Sciatic nerve (tissue), 2 donors: ENCODE measurements around the gene PRELID1. TPM values are rescaled to one million over a fixed set of nuclear protein-coding genes. Genes with fewer than 3 reads are reported as not detected.
"Not testable (repeated sequence)": the region's sequence is repeated elsewhere in the genome, so short reads cannot be mapped to it uniquely, and the experiment has no call there.

Source experiments
- ATAC-seq: fragments of 200-7000 bp; cut with Tn5 transposase; one replicate; pipeline ENCODE4 v1.9.1; 2020; ENCODE audit warnings: mild to moderate bottlenecking, moderate library complexity
- DNase-seq: peaks from one replicate; pipeline ENCODE4 v3.0.0-alpha.2; 2020; ENCODE audit warnings: low spot score
- intact Hi-C: fragments of 100-400 bp; cut with DNase I; formaldehyde crosslinking; loops from one replicate; pipeline ENCODE4 v1.14.2; 2022
- total RNA-seq: library from RNA; stranded (reverse); fragmentation: NEBNext Ultra II Directional; extraction: Animal tissue kit (Norgen Biotek cat#: 25700); gene quantifications from one replicate; pipeline ENCODE4 v1.2.1, GENCODE V29; 2021
- donor health status: DM: no; HTN: no; CAD: no.
- donor health status: DM: no; HTN: no; CAD: no.

Gene PRELID1, protein sequence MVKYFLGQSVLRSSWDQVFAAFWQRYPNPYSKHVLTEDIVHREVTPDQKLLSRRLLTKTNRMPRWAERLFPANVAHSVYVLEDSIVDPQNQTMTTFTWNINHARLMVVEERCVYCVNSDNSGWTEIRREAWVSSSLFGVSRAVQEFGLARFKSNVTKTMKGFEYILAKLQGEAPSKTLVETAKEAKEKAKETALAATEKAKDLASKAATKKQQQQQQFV
- 50.1 TPM for total RNA-seq

DNA sequence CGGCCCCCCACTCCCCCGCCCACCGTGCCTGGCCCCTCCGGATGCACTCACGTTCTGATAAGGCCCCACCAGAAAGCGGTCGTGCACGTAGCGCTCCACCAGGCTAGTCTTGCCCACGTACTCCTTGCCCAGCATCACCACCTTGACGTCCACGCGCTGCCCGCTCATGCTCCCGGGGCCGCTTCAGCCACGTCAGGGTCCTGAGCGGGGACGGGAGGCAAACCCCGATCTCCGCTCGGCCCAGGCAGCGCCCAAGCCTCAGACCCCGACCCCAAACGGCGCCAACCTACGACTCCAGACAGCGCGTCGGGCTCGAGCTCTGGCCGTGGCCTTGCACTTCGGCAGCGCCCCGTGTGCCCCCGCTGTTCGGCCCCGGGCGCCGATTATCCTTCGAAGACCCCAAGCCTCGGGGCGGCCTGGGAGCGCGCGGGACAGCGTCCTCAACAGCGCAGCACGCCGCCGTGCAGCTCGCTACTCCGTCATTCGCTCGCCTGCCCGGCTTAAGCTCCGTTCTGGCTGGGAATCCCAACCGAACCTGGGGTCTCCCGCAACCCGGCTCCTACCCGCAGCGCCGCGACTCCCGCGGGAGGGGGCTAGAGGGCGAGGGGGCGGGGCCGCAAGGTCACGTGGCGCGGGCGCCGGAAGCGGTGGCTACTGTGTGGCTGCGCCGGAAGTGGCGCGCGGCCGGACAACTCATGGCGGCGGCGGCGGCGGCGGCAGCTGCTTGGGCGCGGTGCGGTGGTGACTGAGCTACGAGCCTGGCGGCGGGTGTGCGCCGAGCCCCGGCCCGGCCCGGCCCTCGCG, at the start of gene PRELID1, which contains the start of gene RAB24:
Gene PRELID1, plus strand, starts transcription at position 679 of the 804 bp plus-strand sequence. CDS start 187 bp downstream, outside the sequence.
Gene RAB24, minus strand, starts transcription at position 599 of the 804 bp plus-strand sequence. Its CDS starts 431 bp downstream, at position 168.
- DNase-seq (peak; percentile 94), ATAC-seq (peak; percentile 89)
- intact Hi-C loops, result loop anchor here (5.0 kb wide), 1 partner anchor 176 kb away; no protein-coding TSS in a partner anchor

DNA sequence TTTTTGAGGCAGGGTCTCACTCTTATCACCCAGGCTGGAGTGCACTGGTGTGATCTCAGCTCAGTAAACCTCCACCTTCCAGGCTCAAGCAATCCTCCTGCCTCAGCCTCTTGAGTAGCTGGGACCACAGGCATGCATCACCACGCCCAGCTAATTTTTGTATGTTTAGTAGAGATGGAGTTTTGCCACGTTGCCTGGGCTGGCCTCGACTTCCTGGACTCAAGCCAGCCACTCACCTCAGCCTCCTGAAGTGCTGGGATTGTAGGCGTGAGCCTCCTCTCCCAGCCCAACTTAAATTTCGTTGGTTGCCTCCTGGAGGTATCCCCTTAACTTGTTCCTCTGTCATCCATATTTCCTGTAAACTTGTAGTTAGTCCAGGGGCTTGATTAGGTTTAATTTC, 47.3 kb upstream of the PRELID1 start:
- intact Hi-C loops, result no loop called here
- ATAC-seq (no peak), DNase-seq (no peak)

DNA sequence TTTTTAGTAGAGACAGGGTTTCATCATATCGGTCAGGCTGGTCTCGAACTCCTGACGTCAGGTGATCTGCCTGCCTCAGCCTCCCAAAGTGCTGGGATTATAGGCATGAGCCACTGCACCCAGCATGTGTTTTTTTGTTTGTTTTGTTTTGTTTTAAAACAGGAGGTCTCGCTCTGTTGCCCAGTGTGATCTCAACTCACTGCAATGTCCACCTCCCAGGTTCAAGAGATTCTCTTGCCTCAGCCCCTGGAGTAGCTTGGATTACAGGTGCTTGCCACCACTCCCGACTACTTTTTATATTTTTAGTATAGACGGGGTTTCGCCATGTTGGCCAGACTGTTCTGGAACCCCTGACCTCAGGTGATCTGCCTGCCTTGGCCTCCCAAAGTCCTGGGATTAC, 44.9 kb upstream of the PRELID1 start:
- intact Hi-C loops, DNase-seq, ATAC-seq: not testable (repeated sequence)

DNA sequence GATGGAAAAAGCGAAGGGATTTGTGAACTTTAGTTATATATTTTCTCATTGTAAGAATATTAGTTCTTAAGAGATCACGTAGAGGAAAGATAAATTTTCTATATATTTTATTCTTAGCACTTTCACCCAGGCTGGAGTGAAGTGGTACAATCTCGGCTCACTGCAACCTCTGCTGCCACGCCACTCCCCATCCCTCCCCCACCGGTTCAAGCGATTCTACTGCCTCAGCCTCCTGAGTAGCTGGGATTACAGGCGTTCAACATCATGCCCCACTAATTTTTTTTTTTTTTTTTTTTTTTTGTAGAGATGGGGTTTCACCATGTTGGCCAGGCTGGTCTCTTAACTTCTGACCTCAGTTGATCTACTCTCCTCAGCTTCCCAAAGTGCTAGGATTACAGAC, 42.6 kb upstream of the PRELID1 start:
- intact Hi-C loops, result no loop called here
- DNase-seq (no peak), ATAC-seq (no peak)

DNA sequence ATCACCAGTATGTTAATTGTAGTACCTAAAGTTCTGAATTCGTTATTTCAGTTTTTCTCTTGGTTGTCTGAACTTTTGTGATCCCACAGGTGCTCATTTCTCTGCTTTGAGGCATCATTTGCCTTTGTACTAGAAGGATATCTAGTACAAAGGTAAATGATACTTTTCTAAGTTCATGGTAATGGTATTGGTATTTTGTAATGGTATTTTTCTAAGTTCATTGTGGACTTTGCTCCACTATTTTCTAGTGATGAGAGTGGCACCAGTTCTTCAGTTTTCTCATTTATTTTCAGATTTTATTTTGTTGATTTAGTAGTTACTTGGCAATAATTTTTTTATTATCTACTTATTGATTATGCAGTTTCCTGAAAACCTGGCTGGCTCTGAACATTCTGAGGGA, 42.1 kb upstream of the PRELID1 start:
- no peak for ATAC-seq
- intact Hi-C loops, result no loop called here

DNA sequence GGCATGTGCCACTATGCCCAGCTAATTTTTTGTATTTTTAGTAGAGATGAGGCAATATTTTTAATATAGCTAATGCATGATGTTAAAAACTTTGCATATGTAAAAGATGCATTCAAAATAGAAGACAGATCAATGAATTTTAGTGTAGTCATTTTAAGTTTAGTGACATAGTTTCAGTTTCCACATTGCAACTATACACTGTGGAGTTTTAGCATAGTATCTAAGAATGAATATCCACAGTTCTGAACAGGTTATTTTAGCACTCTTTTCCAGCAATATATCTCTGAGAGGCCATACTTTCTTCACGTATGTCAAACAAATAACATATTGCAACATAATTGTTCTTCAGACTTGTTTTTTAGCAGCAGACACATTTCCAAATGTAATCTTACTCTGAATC, 39.4 kb upstream of the PRELID1 start:
- ATAC-seq (no peak), DNase-seq (no peak)
- intact Hi-C loops, result no loop called here

More for the DNA sequence above, 42.1 kb upstream of the PRELID1 start:
- no peak for DNase-seq

DNA sequence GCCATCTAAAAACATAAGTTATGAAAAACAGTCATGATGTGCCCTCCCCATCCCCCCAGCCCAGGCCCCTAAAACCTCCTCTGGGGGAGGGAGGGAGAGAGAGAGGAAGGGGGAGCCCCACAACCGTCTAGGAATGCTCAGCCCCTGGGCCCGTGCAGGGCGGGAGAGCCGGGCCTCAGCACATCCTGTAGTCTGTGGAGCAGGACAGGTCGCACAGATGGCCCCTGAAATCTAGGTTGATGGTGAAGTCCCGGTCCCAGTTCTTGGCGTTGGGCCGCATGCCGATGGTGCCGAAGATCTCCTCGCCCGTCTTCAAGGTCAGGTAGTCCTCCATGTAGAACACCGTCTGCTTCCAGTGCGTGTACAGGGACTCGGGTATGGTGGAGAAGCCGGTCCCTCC, 38.2 kb upstream of the PRELID1 start:
- ATAC-seq (peak; percentile 46), DNase-seq (no peak)
- intact Hi-C loops, result no loop called here

DNA sequence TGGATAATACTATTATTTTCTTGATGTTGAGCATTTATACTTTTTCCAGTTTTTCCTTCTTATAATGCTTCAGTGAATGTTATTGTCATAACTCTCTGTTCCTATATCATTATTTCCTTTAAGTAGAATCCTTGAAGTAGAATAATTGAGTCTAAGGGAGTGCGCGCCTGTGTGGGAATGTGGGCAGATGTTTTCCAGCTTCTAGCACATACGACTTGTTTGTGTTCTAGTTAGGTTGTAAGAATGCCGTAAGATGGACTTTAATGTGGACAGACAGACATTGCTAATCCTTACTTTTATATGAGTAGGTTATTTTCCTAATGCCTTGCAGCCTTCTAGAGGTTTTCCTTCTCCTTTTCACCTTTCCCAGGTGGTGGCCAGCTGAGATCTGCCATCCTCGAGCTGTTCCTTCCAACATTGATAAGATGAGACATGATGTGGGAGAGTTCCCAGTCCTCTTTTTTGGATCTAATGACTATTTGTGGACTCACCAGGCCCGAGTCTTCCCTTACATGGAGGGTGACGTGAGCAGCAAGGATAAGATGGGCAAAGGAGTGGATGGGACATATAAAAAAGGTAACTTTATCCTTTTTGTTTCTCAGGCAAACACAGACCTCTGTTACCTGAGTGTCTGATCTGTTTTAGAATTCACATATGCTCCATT, 34.2 kb upstream of the PRELID1 start:
- intact Hi-C loops, result no loop called here
- DNase-seq (no peak), ATAC-seq (no peak)

DNA sequence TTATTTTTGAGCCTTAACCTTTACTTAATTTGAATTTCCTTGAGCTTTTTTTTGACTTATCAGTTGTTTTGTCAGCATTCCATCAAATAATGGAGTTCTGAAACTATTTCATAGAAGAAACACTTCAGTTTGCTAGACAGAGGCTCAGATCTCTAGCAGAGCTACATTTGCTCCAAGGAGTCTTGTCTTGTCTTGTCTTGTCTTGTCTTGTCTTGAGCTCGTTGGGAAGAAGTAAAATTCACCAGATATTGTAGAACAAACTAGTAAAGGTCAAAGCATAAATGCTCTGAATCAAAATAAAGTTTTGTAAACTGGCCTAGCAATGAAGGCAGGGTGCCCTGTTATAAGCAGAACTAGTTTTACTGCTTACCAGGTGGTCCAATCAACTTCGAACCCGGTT, 33.6 kb upstream of the PRELID1 start:
- ATAC-seq (no peak), DNase-seq (no peak)
- intact Hi-C loops, result no loop called here

DNA sequence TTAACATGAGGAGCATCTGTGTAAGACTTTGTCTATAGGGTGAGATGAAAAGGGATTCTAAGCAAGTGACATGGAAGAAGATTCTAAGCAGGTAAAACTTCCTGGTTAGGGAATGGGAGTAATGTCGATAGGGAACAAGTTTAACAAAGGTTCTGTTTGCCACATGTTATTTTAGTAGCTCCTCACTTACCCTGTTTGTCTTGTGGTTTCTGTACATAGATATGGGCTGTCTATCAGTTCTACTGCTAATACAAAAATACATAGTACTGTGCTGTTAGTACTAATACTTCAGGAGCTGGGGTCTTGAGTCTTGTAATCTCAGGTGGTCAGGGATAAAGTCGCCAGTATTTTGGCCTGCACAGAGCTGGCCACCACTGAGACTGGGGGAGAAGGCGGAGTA, 32.9 kb upstream of the PRELID1 start:
- no peak for DNase-seq
- no peak for ATAC-seq
- intact Hi-C loops, result no loop called here

DNA sequence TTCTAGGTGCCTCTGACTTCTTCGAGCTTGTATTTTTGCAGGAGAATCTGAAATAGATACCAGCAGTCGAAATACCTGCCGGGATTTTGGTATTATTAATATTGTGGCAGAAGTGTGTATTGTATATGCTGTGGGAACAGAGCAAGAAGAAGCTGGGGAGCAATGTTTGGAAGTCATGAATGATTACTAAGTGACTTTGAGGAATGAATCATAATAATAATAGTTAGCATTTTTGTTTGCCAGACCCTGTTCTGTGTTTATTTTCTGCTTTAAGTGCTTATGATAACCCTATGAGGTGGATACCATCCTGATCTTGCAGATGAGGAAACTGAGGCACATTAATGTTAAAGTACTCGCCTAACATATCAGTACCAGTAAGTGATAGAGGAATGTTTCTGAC, 32.5 kb upstream of the PRELID1 start:
- ATAC-seq (no peak), DNase-seq (no peak)
- intact Hi-C loops, result no loop called here

DNA sequence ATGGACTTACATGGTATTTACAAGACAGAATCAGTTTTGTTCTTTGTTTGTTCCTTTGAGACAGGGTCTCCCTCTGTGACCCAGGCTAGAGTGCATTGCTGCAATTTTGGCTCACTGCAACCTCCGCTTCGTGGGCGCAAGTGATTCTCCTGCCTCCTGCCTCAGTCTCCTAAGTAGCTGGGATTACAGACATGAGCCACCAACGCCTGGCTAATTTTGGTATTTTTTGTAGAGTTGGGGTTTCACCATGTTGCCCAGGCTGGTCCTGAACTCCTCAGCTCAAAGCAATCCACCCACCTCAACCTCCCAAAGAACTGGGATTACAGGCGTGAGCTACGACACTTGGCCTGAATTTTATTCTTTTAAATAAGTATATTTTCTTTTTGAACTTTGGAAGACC, 27.7 kb upstream of the PRELID1 start:
- ATAC-seq (no peak), DNase-seq (no peak)
- intact Hi-C loops, result no loop called here

DNA sequence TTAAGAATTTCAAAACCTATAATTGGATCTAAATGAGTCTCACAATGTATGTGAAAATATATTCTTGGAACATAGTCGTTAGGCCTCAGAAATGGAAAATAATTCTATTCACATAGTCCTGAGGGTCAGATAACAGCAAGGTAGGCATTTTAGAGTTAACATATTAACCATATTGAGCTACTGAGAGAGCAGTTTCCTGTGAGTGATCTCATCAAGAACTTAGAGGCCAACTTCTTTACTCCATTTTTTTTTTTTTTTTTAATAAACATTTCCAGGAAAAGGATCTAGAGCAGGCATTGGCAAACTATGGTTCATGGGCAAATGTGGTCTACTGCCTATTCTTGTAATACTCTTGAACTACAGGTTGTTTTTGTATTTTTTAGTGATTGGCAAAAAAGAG, 26.7 kb upstream of the PRELID1 start:
- no peak for ATAC-seq
- no peak for DNase-seq
- intact Hi-C loops, result no loop called here

DNA sequence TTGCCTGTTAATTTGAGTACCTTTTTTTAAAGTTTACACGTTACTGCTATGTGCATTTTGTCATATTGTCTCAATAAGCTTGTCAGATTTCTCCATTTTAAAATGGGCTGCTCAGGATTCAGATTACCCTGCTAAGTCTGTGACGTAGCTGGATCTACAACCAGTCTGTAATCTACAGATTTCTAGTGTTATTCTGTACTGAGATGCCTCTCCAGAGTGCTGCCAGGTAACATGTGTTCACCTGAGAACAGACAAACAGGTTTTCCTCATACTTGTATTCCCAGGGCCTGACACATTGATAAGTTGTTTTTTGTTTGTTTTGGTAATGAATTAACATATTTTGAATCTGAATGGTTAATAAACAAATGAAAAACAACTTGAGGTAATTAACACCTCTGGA, 15.4 kb upstream of the PRELID1 start:
- DNase-seq, result no peak
- ATAC-seq, result no peak
- intact Hi-C loops, result no loop called here

DNA sequence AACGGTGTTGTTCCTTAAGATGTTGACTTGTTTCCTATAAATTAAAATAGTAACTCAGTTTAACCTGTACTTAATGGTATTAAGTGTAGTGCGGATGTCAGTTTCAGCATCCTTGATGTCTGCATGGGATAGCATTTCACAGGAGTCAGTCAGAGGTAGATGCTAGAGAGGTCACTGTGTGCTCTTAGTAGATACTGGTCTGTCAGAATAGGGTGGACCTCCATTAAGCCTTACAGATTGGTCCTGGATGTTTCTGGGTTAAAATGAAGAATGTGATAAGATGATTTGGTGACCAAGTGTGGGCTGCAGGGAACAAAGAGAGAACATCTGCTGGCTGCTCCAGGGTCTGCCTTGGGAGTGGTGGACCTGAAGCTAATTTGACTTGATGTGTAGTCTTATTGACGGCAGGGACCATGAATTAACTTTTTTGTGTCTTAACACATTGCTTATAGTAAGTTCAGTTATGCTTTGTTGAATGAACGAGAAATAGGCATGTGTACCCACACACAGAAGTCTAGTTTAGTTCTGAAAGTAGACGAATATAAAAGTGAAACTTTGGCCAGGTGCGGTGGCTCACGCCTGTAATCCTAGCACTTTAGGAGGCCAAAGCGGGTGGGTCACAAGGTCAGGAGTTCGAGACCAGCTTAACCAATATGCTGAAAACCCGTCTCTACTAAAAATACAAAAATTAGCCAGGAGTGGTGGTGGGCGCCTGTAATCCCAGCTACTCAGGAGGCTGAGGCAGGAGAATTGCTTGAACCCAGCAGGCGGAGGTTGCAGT, 12.6 kb upstream of the PRELID1 start:
- intact Hi-C loops, result no loop called here
- DNase-seq, result no peak

DNA sequence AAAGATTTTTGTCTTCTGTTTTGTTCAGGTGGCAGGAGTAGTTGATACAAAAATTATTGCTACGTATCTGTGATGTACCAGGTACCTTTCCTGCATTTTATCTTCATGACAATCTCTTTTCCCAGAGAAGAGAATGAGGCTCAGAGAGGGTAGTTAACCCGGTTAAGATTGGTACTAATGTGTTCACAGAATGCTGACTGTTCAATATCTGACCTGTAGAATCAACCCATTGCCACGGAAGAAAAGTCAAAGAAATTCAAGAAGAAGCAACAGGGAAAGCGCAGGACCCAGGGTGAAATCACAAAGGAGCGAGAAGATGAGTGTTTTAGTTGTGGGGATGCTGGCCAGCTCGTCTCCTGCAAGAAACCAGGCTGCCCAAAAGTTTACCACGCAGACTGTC, 11.9 kb upstream of the PRELID1 start:
- DNase-seq (no peak), ATAC-seq (no peak)
- intact Hi-C loops, result no loop called here

More for the DNA sequence above, 12.6 kb upstream of the PRELID1 start:
- ATAC-seq, result no peak

DNA sequence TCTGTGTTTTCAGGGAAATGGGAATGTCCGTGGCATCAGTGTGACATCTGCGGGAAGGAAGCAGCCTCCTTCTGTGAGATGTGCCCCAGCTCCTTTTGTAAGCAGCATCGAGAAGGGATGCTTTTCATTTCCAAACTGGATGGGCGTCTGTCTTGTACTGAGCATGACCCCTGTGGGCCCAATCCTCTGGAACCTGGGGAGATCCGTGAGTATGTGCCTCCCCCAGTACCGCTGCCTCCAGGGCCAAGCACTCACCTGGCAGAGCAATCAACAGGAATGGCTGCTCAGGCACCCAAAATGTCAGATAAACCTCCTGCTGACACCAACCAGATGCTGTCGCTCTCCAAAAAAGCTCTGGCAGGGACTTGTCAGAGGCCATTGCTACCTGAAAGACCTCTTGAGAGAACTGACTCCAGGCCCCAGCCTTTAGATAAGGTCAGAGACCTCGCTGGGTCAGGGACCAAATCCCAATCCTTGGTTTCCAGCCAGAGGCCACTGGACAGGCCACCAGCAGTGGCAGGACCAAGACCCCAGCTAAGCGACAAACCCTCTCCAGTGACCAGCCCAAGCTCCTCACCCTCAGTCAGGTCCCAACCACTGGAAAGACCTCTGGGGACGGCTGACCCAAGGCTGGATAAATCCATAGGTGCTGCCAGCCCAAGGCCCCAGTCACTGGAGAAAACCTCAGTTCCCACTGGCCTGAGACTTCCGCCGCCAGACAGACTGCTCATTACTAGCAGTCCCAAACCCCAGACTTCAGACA, 9.6 kb upstream of the PRELID1 start:
- DNase-seq (no peak), ATAC-seq (no peak)
- intact Hi-C loops, result no loop called here

DNA sequence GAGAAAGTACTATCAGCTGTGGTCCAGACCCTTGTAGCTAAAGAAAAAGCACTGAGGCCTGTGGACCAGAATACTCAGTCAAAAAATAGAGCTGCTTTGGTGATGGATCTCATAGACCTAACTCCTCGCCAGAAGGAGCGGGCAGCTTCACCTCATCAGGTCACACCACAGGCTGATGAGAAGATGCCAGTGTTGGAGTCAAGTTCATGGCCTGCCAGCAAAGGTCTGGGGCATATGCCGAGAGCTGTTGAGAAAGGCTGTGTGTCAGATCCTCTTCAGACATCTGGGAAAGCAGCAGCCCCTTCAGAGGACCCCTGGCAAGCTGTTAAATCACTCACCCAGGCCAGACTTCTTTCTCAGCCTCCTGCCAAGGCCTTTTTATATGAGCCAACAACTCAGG, 9.0 kb upstream of the PRELID1 start:
- intact Hi-C loops, result no loop called here
- DNase-seq, result no peak
- ATAC-seq, result no peak

DNA sequence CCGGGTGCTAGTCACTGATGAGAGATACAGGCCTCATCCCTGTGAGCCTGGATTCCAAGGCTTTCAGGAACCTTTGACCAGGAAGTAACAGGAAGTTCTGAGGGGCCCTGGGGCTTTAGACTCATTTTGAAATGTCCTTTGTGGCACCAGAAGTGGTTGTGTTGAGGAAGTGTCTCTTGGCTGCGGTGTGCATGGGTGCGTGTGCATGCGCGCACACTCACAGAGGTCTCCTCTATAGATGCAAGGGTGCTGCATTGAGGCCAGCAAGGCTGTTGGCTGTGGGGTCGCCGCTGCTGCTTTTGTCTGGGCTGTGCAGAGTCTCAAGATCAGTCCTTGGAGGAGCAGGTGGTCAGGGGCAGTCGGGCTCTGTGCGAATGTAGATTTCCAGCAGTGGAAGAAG, 7.7 kb upstream of the PRELID1 start:
- ATAC-seq (no peak), DNase-seq (no peak)
- intact Hi-C loops, result no loop called here
